HG03060 (cell line): Measurements from ENCODE around the gene NCOA4.
"Not testable (repeated sequence)": the region's sequence is repeated elsewhere in the genome, so short reads cannot be mapped to it uniquely, and the experiment has no call there.

Experiments used
- ATAC-seq: cut with Tn5 transposase; IDR thresholded peaks from one replicate; pipeline ENCODE4 v1.9.1; 2021; ENCODE audit warnings: low read depth, moderate number of reproducible peaks; ENCODE audit not compliant: unreplicated experiment

The NCOA4 gene

GRCh38 chr10:45997994-45998763, 32.2 kb downstream of the NCOA4 start:
- ATAC-seq = no peak

- ATAC-seq = no peak
These were observed 32.9 kb downstream of the NCOA4 start for GRCh38 chr10:45997557-45997956.

- ATAC-seq = not testable (repeated sequence)
These were observed 44.8 kb downstream of the NCOA4 start for GRCh38 chr10:45985590-45985989.

- ATAC-seq = not testable (repeated sequence)
These were observed 46.0 kb downstream of the NCOA4 start for GRCh38 chr10:45984473-45984872.

GRCh38 chr10:45983538-45984186, 46.8 kb downstream of the NCOA4 start:
- ATAC-seq = not testable (repeated sequence)

- ATAC-seq = not testable (repeated sequence)
These were observed 49.1 kb downstream of the NCOA4 start for GRCh38 chr10:45981367-45981766.

- not testable (repeated sequence) for ATAC-seq
These were observed 51.9 kb downstream of the NCOA4 start for GRCh38 chr10:45978554-45978953.

GRCh38 chr10:45974041-45974440, 56.4 kb downstream of the NCOA4 start:
- not testable (repeated sequence) for ATAC-seq

- not testable (repeated sequence) for ATAC-seq
These were observed 57.6 kb downstream of the NCOA4 start for GRCh38 chr10:45972813-45973169.

- not testable (repeated sequence) for ATAC-seq
These were observed 58.2 kb downstream of the NCOA4 start, which contains the start of gene TIMM23 for GRCh38 chr10:45972106-45972812. Gene TIMM23, plus strand, starts transcription at chr10:45972489. Its CDS starts 136 bp downstream, at chr10:45972625.

- not testable (repeated sequence) for ATAC-seq
These were observed 58.7 kb downstream of the NCOA4 start for GRCh38 chr10:45971742-45972105.

- ATAC-seq = not testable (repeated sequence)
These were observed 59.4 kb downstream of the NCOA4 start for GRCh38 chr10:45971019-45971418.

- not testable (repeated sequence) for ATAC-seq
These were observed 67.6 kb downstream of the NCOA4 start for GRCh38 chr10:45962686-45963452.

- ATAC-seq = not testable (repeated sequence)
These were observed 72.5 kb downstream of the NCOA4 start for GRCh38 chr10:45957928-45958327.

GRCh38 chr10:45956634-45957033, 73.8 kb downstream of the NCOA4 start:
- not testable (repeated sequence) for ATAC-seq
